PC-3 (cell line): ENCODE data around the gene ZNF619. TPM values are rescaled to one million over a fixed set of nuclear protein-coding genes. Genes with fewer than 3 reads are reported as not detected.

Experiments used
- ATAC-seq: fragments of 200-7000 bp; cut with Tn5 transposase; 2 replicates; pipeline ENCODE4 v1.9.1; 2020; ENCODE audit warnings: mild to moderate bottlenecking, moderate library complexity
- BruUV-seq: library from RNA; stranded (reverse); fragments of 400-500 nt; replicated peaks from 2 replicates; lab custom pipeline; 2021; lab: Mats Ljungman, UMichigan
- CTCF ChIA-PET: fragments of 300-600 bp; sonication (Branson Sonifier 250); formaldehyde crosslinking; loops from one replicate; lab custom pipeline; 2022; ENCODE audit warnings: antibody characterized with exemption; lab: Charles Lee
- POLR2A ChIA-PET: fragments of 300-600 bp; sonication (Branson Sonifier 250); formaldehyde crosslinking; loops from one replicate; lab custom pipeline; 2022; ENCODE audit warnings: antibody characterized with exemption; ENCODE audit not compliant: unreplicated experiment; lab: Charles Lee
- DNase-seq: peaks from one replicate; pipeline ENCODE4 v3.0.0-alpha.2; 2015
- H2AFZ ChIP-seq: fragments of 300-600 bp; sonication (generic); 2 replicates; pipeline ENCODE4 v1.6.0; 2016; ENCODE audit warnings: antibody characterized with exemption, low read length
- H3F3A ChIP-seq: fragments of 300-600 bp; sonication (generic); one replicate; pipeline ENCODE4 v1.6.0; 2017; ENCODE audit warnings: antibody characterized with exemption, low read length, control low read depth, mild to moderate bottlenecking; ENCODE audit not compliant: unreplicated experiment
- H3K27ac ChIP-seq: fragments of 300-600 bp; sonication (generic); 2 replicates; pipeline ENCODE4 v1.5.1; 2016; ENCODE audit warnings: mild to moderate bottlenecking, low read length
- H3K27me3 ChIP-seq: fragments of 300-600 bp; sonication (generic); 2 replicates; pipeline ENCODE4 v1.6.1; 2016; ENCODE audit warnings: low read length, mixed read lengths
- H3K36me3 ChIP-seq: fragments of 300-600 bp; sonication (generic); 2 replicates; pipeline ENCODE4 v1.6.1; 2016; ENCODE audit warnings: low read depth, mixed run types, low read length, mixed read lengths
- H3K4me1 ChIP-seq: fragments of 300-600 bp; sonication (generic); 2 replicates; pipeline ENCODE4 v1.5.1; 2016; ENCODE audit warnings: low read length; ENCODE audit not compliant: insufficient read depth
- H3K4me2 ChIP-seq: fragments of 300-600 bp; sonication (generic); 2 replicates; pipeline ENCODE4 v1.6.0; 2016; ENCODE audit warnings: low read length
- H3K4me3 ChIP-seq: fragments of 300-600 bp; sonication (generic); 2 replicates; pipeline ENCODE4 v1.5.1; 2016; ENCODE audit warnings: mild to moderate bottlenecking, low read length, mixed read lengths
- H3K79me2 ChIP-seq: fragments of 300-600 bp; sonication (generic); 2 replicates; pipeline ENCODE4 v1.6.1; 2017; ENCODE audit warnings: low read length, mixed read lengths
- H3K9ac ChIP-seq: fragments of 300-600 bp; sonication (generic); 2 replicates; pipeline ENCODE4 v1.6.0; 2016; ENCODE audit warnings: mild to moderate bottlenecking, low read length
- H3K9me2 ChIP-seq: fragments of 300-600 bp; sonication (generic); replicated peaks from 2 replicates; pipeline ENCODE4 v1.6.1; 2016; ENCODE audit warnings: mixed run types, low read length, mixed read lengths
- H3K9me3 ChIP-seq: fragments of 300-600 bp; sonication (generic); 2 replicates; pipeline ENCODE4 v1.6.1; 2016; ENCODE audit warnings: low read length, mixed read lengths
- H4K20me1 ChIP-seq: fragments of 300-600 bp; sonication (generic); 2 replicates; pipeline ENCODE4 v1.6.1; 2016; ENCODE audit warnings: low read length, mixed read lengths
- EZH2 ChIP-seq: fragments of 300-600 bp; sonication (generic); IDR thresholded peaks from one replicate; pipeline ENCODE4 v1.6.1; 2017; ENCODE audit warnings: antibody characterized with exemption, mild to moderate bottlenecking, low read length; ENCODE audit not compliant: unreplicated experiment
- EZH2phosphoT487 ChIP-seq: fragments of 300-600 bp; sonication (generic); IDR thresholded peaks from 2 replicates; pipeline ENCODE4 v1.6.1; 2018; ENCODE audit warnings: mild to moderate bottlenecking, antibody characterized with exemption, low read length, borderline replicate concordance
- intact Hi-C: fragments of 100-400 bp; cut with micrococcal nuclease; formaldehyde crosslinking; loops from 2 replicates; pipeline ENCODE4 v1.9.0; 2023
- total RNA-seq: library from RNA; depleted of rRNA; stranded (reverse); fragments of >200 nt; gene quantifications from 2 replicates; pipeline ENCODE4 v1.2.3, GENCODE V29; 2014
- TF ChIP-seq, protein P1 (sequence below): fragments of 300-600 bp; sonication (generic); conservative IDR thresholded peaks from 2 replicates; pipeline ENCODE4 v1.5.1; 2017; ENCODE audit warnings: antibody characterized with exemption, low read depth, mild to moderate bottlenecking, low read length

ZNF619 gene
- total RNA-seq, 1 experiment from 2014 or later: 3.5 TPM

DNA sequence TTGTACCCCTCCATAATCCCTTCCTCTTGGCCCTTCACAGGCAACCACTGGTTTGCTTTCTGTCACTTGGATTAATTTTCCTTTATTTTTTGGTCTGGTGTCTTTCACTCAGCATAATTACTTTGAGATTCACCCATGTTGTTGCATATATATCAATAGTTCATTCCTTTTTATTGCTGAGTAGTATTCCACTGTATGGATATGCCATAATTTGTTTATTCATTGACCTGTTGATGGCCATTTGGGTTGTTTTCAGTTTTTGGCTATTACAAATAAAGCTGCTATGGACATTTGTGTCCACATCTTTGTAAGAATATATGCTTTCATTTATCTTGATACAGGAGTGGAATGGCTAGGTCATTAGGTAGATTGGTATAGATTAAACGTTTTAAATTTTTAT is 41.9 kb downstream of the ZNF619 start:
- Histone ChIP-seq H3K4me1 (peaks cover 2% of the 10 kb centered on the region), H3K79me2 (no peaks in the 10 kb centered on the region), H3K4me3 (no peak overlapping the region), H2AFZ (no peak overlapping the region), H3F3A (no peaks in the 10 kb centered on the region), H3K4me2 (no peak overlapping the region), H3K36me3 (no peaks in the 10 kb centered on the region), H3K27ac (no peak overlapping the region), H3K9me2 (no peaks in the 10 kb centered on the region), H3K9ac (no peak overlapping the region), H3K27me3 (no peaks in the 10 kb centered on the region), H3K9me3 (no peaks in the 10 kb centered on the region), H4K20me1 (no peaks in the 10 kb centered on the region)
- no TSS peak for BruUV-seq
- no peak for TF ChIP-seq EZH2phosphoT487
- TF ChIP-seq EZH2: no peak
- TF ChIP-seq, protein P1, sequence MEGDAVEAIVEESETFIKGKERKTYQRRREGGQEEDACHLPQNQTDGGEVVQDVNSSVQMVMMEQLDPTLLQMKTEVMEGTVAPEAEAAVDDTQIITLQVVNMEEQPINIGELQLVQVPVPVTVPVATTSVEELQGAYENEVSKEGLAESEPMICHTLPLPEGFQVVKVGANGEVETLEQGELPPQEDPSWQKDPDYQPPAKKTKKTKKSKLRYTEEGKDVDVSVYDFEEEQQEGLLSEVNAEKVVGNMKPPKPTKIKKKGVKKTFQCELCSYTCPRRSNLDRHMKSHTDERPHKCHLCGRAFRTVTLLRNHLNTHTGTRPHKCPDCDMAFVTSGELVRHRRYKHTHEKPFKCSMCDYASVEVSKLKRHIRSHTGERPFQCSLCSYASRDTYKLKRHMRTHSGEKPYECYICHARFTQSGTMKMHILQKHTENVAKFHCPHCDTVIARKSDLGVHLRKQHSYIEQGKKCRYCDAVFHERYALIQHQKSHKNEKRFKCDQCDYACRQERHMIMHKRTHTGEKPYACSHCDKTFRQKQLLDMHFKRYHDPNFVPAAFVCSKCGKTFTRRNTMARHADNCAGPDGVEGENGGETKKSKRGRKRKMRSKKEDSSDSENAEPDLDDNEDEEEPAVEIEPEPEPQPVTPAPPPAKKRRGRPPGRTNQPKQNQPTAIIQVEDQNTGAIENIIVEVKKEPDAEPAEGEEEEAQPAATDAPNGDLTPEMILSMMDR: no peak
- CTCF ChIA-PET: no interaction called here
- intact Hi-C loops: no loop called here
- DNase-seq (no peak), ATAC-seq (no peak)
- POLR2A ChIA-PET: no interaction called here

DNA sequence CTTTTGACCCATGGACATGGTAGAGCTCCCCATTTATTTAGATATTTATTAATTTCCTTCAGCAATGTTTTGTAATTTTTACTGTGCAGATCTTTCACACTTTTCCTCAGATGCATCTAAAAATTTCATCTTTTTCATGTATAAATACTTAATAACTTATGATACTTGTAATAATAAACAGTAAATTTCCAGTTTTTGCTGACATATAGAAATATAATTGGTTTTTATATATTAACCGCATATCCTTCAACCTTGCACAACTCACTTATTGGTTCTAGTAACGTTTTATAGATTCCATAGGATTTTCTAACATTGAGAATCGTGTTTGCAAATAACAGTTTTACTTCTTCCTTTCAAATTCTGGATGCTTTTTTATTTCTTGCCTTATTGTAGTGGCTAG is 44.3 kb downstream of the ZNF619 start:
- Histone ChIP-seq H3K9me2 (no peaks in the 10 kb centered on the region), H2AFZ (no peak overlapping the region), H3K4me1 (peaks cover 20% of the 10 kb centered on the region), H3K4me2 (no peak overlapping the region), H4K20me1 (no peaks in the 10 kb centered on the region), H3K79me2 (peaks cover 15% of the 10 kb centered on the region), H3K27me3 (no peaks in the 10 kb centered on the region), H3K4me3 (no peak overlapping the region), H3F3A (no peaks in the 10 kb centered on the region), H3K9ac (no peak overlapping the region), H3K36me3 (no peaks in the 10 kb centered on the region), H3K9me3 (no peaks in the 10 kb centered on the region), H3K27ac (no peak overlapping the region)
- intact Hi-C loops: no loop called here
- no TSS peak for BruUV-seq
- ChIA-PET POLR2A (no interaction called here), CTCF (no interaction called here)
- ATAC-seq (no peak), DNase-seq (no peak)
- TF ChIP-seq EZH2 (no peak), EZH2phosphoT487 (no peak)
- TF ChIP-seq, protein P1: no peak

DNA sequence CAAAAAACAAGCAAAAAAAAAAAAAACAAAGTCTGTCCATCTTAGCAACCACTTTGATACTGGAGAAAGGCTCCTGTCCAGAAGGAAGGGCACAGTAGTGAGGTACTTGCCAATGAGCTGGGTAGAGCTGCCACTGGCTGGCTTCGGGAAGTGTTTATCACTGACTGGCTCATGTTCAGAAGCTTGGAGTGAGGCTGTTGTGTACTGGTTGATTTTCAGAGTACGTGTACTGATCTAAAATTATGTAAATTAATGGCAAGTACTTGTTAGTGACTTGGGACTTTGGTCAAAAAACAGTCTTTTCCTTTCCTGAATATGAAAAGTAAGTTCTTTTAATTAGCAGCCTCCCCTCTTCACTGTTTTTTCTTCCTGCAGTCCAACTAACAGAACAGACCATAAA is 46.9 kb downstream of the ZNF619 start:
- H3K4me3 ChIP-seq: peak overlapping the region; percentile 91
- POLR2A ChIA-PET: interaction anchor here (0.7 kb wide), 1 partner anchor 152 kb away, joined by 3 read pairs; no protein-coding TSS in a partner anchor

More for the DNA sequence above, 46.9 kb downstream of the ZNF619 start:
- no TSS peak for BruUV-seq
- no peaks in the 10 kb centered on the region for H3K9me3 ChIP-seq
- no peak for TF ChIP-seq EZH2phosphoT487
- TF ChIP-seq EZH2: no peak
- TF ChIP-seq, protein P1: no peak
- H2AFZ ChIP-seq: no peak overlapping the region
- peak overlapping the region; percentile 96 for H3K9ac ChIP-seq
- ATAC-seq (no peak), DNase-seq (peak; percentile 3)
- H3K36me3 ChIP-seq: no peaks in the 10 kb centered on the region
- intact Hi-C loops: loop anchor here (1.0 to 2.0 kb wide), 3 partner anchors 17 to 214 kb away; partner anchors contain the start of genes EIF1B and ZNF620
- H3K79me2 ChIP-seq: peaks cover 19% of the 10 kb centered on the region
- peak overlapping the region; percentile 96 for H3K4me2 ChIP-seq
- no peaks in the 10 kb centered on the region for H4K20me1 ChIP-seq
- H3K27me3 ChIP-seq: no peaks in the 10 kb centered on the region
- H3K4me1 ChIP-seq: peaks cover 20% of the 10 kb centered on the region
- H3K9me2 ChIP-seq: no peaks in the 10 kb centered on the region
- no peaks in the 10 kb centered on the region for H3F3A ChIP-seq
- CTCF ChIA-PET: no interaction called here
- 0 out of 2 replicates have a peak overlapping the region, but pooled peaks have one; percentile 75 for H3K27ac ChIP-seq
